ENCODE results near the gene METTL25. TPM values are rescaled to one million over a fixed set of nuclear protein-coding genes. Genes with fewer than 3 reads are reported as not detected.

The METTL25 gene
- total RNA-seq, 2 donors from 2014 or later = 9.7 to 26.5 TPM

GRCh38 chr12:82523996-82524395, 165.7 kb downstream of the METTL25 start:
- H3K9me3 ChIP-seq = no peaks in the 10 kb centered on the region
- H3K4me3 ChIP-seq = no peak overlapping the region
- H3K4me1 ChIP-seq (ENCODE audit: control insufficient read depth in 1 of 2, low read depth in 2 of 2) = no peaks in the 10 kb centered on the region
- H3K36me3 ChIP-seq = no peaks in the 10 kb centered on the region
- no peaks in the 10 kb centered on the region for H3K27me3 ChIP-seq (replicated peaks; ENCODE audit: insufficient read depth)
- no peak for TF ChIP-seq CTCF (IDR thresholded peaks at IDR 0.05)
- H3K27ac ChIP-seq = no peak overlapping the region
- ATAC-seq (ENCODE audit: insufficient number of reproducible peaks, low FRiP score, low read depth) (no peak), DNase-seq (ENCODE audit: low spot score) (no peak)

- TF ChIP-seq CTCF (IDR thresholded peaks at IDR 0.05) = no peak
- no peaks in the 10 kb centered on the region for H3K36me3 ChIP-seq
- DNase-seq (ENCODE audit: low spot score) (no peak), ATAC-seq (ENCODE audit: insufficient number of reproducible peaks, low FRiP score, low read depth) (no peak)
- no peaks in the 10 kb centered on the region for H3K9me3 ChIP-seq
- H3K27ac ChIP-seq = no peak overlapping the region
- no peaks in the 10 kb centered on the region for H3K4me1 ChIP-seq (ENCODE audit: control insufficient read depth in 1 of 2, low read depth in 2 of 2)
- no peaks in the 10 kb centered on the region for H3K27me3 ChIP-seq (replicated peaks; ENCODE audit: insufficient read depth)
- no peak overlapping the region for H3K4me3 ChIP-seq
These were observed 166.3 kb downstream of the METTL25 start for GRCh38 chr12:82524641-82525040.

- Histone ChIP-seq H3K27ac (no peak overlapping the region), H3K27me3 (replicated peaks; ENCODE audit: insufficient read depth) (no peaks in the 10 kb centered on the region), H3K36me3 (no peaks in the 10 kb centered on the region), H3K4me1 (ENCODE audit: control insufficient read depth in 1 of 2, low read depth in 2 of 2) (no peaks in the 10 kb centered on the region), H3K4me3 (no peak overlapping the region), H3K9me3 (no peaks in the 10 kb centered on the region)
- no peak for DNase-seq (ENCODE audit: low spot score)
- no peak for ATAC-seq (ENCODE audit: insufficient number of reproducible peaks, low FRiP score, low read depth)
- no peak for TF ChIP-seq CTCF (IDR thresholded peaks at IDR 0.05)
These were observed 167.3 kb downstream of the METTL25 start for GRCh38 chr12:82525616-82526015.

GRCh38 chr12:82527165-82527780, 168.9 kb downstream of the METTL25 start:
- TF ChIP-seq CTCF (IDR thresholded peaks at IDR 0.05) = peak; percentile 49
- no peaks in the 10 kb centered on the region for H3K36me3 ChIP-seq
- ATAC-seq (ENCODE audit: insufficient number of reproducible peaks, low FRiP score, low read depth) (no peak), DNase-seq (ENCODE audit: low spot score) (no peak)
- H3K4me3 ChIP-seq = no peak overlapping the region
- no peaks in the 10 kb centered on the region for H3K9me3 ChIP-seq
- no peaks in the 10 kb centered on the region for H3K27me3 ChIP-seq (replicated peaks; ENCODE audit: insufficient read depth)
- H3K27ac ChIP-seq = no peak overlapping the region
- H3K4me1 ChIP-seq (ENCODE audit: control insufficient read depth in 1 of 2, low read depth in 2 of 2) = no peaks in the 10 kb centered on the region

Other genes with a start within 250 kb of the METTL25 start
- gene CCDC59, start 142 bp upstream of the METTL25 start, total RNA-seq = 10 to 100 TPM; 25.3 to 71.1 TPM

All from thoracic aorta (tissue), 2 donors.